ENCODE results near the gene ENOPH1. TPM values are rescaled to one million over a fixed set of nuclear protein-coding genes. Genes with fewer than 3 reads are reported as not detected.
A peak's percentile ranks its signal among the peaks of the same experiment; 100 is the strongest.

Gene ENOPH1
- total and polyA plus RNA-seq, 2 of the 13 experiments (the other 11 are each of a cell fraction or from before 2014, with no cell fraction given), result 15.5 to 64.3 TPM

DNA sequence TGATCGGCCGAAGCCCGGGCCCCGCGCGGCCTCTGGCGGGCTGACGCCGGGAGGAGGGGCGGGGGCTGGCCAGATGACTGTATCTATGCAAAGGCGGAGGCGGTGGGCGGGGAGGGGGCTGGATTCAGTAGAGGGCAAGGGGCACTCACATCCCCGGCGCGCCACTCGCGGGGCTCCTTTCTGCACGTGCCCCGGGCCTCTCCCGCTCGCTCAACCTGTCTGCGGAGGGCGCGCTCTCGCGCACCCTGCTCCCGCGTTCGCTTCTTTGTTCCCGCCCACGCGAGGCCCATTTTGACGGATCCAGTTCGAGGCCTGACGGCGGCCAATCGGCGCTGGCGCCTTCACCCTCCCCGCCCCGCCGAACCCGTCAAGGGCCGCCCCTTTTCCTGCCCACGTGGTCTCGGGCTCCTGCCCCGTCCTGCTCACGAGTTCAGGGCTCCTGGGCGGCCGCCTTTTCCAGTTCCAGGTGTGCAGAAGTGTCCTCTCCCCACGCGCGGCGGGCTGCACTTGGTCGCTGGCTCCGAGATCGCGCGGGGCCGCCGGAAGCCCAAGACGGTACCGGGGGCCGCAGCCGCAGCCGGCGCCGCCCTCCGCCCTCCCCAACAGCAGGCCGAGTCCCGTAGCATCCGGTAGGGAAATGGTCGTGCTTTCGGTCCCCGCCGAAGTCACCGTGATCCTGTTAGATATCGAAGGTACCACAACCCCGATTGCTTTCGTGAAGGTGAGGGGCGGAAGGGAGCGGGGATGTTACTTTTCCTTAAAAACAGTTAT, at the start of gene ENOPH1, which contains the start of gene HNRNPDL (continued):
- TF ChIP-seq NR2F1 (CRISPR knock-in tag; IDR thresholded peaks at IDR 0.05), result peak; percentile 48 to 50; a peak in 2 of 4 replicates
- TF ChIP-seq ZNF3 (CRISPR knock-in tag; IDR thresholded peaks at IDR 0.05), result no peak
- TF ChIP-seq TFE3 (CRISPR knock-in tag; IDR thresholded peaks at IDR 0.05), result peak; percentile 78
- TF ChIP-seq, protein P1, sequence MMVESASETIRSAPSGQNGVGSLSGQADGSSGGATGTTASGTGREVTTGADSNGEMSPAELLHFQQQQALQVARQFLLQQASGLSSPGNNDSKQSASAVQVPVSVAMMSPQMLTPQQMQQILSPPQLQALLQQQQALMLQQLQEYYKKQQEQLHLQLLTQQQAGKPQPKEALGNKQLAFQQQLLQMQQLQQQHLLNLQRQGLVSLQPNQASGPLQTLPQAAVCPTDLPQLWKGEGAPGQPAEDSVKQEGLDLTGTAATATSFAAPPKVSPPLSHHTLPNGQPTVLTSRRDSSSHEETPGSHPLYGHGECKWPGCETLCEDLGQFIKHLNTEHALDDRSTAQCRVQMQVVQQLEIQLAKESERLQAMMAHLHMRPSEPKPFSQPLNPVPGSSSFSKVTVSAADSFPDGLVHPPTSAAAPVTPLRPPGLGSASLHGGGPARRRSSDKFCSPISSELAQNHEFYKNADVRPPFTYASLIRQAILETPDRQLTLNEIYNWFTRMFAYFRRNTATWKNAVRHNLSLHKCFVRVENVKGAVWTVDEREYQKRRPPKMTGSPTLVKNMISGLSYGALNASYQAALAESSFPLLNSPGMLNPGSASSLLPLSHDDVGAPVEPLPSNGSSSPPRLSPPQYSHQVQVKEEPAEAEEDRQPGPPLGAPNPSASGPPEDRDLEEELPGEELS (CRISPR knock-in tag; IDR thresholded peaks at IDR 0.05), result peak; percentile 85
- TF ChIP-seq RAD51 (IDR thresholded peaks at IDR 0.05; ENCODE audit: borderline replicate concordance), result peak; percentile 73
- TF ChIP-seq, protein P2, sequence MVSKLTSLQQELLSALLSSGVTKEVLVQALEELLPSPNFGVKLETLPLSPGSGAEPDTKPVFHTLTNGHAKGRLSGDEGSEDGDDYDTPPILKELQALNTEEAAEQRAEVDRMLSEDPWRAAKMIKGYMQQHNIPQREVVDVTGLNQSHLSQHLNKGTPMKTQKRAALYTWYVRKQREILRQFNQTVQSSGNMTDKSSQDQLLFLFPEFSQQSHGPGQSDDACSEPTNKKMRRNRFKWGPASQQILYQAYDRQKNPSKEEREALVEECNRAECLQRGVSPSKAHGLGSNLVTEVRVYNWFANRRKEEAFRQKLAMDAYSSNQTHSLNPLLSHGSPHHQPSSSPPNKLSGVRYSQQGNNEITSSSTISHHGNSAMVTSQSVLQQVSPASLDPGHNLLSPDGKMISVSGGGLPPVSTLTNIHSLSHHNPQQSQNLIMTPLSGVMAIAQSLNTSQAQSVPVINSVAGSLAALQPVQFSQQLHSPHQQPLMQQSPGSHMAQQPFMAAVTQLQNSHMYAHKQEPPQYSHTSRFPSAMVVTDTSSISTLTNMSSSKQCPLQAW (CRISPR knock-in tag; IDR thresholded peaks at IDR 0.05), result peak; percentile 66; the same call in 1 of the 2 replicates
- peak; percentile 31; the same call in 1 of the 2 replicates for TF ChIP-seq ZNF143 (CRISPR knock-in tag; IDR thresholded peaks at IDR 0.05)
- peak; percentile 58; the same call in 1 of the 2 replicates for TF ChIP-seq ZNF224 (CRISPR knock-in tag; IDR thresholded peaks at IDR 0.05)
- TF ChIP-seq MAFF (IDR thresholded peaks at IDR 0.05; ENCODE audit: low read depth, low read length), result no peak
- TF ChIP-seq, protein P3, sequence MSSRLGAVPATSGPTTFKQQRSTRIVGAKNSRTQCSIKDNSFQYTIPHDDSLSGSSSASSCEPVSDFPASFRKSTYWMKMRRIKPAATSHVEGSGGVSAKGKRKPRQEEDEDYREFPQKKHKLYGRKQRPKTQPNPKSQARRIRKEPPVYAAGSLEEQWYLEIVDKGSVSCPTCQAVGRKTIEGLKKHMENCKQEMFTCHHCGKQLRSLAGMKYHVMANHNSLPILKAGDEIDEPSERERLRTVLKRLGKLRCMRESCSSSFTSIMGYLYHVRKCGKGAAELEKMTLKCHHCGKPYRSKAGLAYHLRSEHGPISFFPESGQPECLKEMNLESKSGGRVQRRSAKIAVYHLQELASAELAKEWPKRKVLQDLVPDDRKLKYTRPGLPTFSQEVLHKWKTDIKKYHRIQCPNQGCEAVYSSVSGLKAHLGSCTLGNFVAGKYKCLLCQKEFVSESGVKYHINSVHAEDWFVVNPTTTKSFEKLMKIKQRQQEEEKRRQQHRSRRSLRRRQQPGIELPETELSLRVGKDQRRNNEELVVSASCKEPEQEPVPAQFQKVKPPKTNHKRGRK (CRISPR knock-in tag; IDR thresholded peaks at IDR 0.05), result no peak
- TF ChIP-seq, protein P4, sequence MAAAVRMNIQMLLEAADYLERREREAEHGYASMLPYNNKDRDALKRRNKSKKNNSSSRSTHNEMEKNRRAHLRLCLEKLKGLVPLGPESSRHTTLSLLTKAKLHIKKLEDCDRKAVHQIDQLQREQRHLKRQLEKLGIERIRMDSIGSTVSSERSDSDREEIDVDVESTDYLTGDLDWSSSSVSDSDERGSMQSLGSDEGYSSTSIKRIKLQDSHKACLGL (CRISPR knock-in tag; IDR thresholded peaks at IDR 0.05), result peak; percentile 92
- no peak for TF ChIP-seq MTA3 (CRISPR knock-in tag; IDR thresholded peaks at IDR 0.05)
- TF ChIP-seq, protein P5, sequence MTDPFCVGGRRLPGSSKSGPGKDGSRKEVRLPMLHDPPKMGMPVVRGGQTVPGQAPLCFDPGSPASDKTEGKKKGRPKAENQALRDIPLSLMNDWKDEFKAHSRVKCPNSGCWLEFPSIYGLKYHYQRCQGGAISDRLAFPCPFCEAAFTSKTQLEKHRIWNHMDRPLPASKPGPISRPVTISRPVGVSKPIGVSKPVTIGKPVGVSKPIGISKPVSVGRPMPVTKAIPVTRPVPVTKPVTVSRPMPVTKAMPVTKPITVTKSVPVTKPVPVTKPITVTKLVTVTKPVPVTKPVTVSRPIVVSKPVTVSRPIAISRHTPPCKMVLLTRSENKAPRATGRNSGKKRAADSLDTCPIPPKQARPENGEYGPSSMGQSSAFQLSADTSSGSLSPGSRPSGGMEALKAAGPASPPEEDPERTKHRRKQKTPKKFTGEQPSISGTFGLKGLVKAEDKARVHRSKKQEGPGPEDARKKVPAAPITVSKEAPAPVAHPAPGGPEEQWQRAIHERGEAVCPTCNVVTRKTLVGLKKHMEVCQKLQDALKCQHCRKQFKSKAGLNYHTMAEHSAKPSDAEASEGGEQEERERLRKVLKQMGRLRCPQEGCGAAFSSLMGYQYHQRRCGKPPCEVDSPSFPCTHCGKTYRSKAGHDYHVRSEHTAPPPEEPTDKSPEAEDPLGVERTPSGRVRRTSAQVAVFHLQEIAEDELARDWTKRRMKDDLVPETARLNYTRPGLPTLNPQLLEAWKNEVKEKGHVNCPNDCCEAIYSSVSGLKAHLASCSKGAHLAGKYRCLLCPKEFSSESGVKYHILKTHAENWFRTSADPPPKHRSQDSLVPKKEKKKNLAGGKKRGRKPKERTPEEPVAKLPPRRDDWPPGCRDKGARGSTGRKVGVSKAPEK (CRISPR knock-in tag; IDR thresholded peaks at IDR 0.05; ENCODE audit: borderline replicate concordance), result no peak
- peak; percentile 91 for TF ChIP-seq ZSCAN12 (CRISPR knock-in tag; IDR thresholded peaks at IDR 0.05)
- TF ChIP-seq FOXM1 (CRISPR knock-in tag; IDR thresholded peaks at IDR 0.05), result 0 out of 2 replicates have a peak, but pooled peaks have one; percentile 47
- TF ChIP-seq HNF4A (CRISPR knock-in tag; IDR thresholded peaks at IDR 0.05), result peak; percentile 78
- no peak for TF ChIP-seq RFX3 (CRISPR knock-in tag; IDR thresholded peaks at IDR 0.05)
- TF ChIP-seq ZNF841 (CRISPR knock-in tag; IDR thresholded peaks at IDR 0.05; ENCODE audit: borderline replicate concordance), result peak; percentile 56; the same call in 1 of the 2 replicates
- peak; percentile 77; the same call in 1 of the 2 replicates for TF ChIP-seq ZNF253 (CRISPR knock-in tag; IDR thresholded peaks at IDR 0.05; ENCODE audit: borderline replicate concordance)
